ENCODE data around the gene ARHGAP28. TPM values are rescaled to one million over a fixed set of nuclear protein-coding genes. Genes with fewer than 3 reads are reported as not detected.
"Not testable (repeated sequence)": the region's sequence is repeated elsewhere in the genome, so short reads cannot be mapped to it uniquely, and the experiment has no call there.

The ARHGAP28 gene
- total and polyA plus RNA-seq, 12 donors, result 0.35 to 5.3 (median 2.2) TPM

GRCh38 chr18:6816154-6816553, 86.6 kb downstream of the ARHGAP28 start:
- no peaks in the 10 kb centered on the region for H3K27me3 ChIP-seq
- H3K4me1 ChIP-seq, result no peaks in the 10 kb centered on the region
- no peak for TF ChIP-seq CTCF (IDR thresholded peaks at IDR 0.05)
- no peak for DNase-seq
- intact Hi-C loops (cut with DNase I), result no loop called here
- no peaks in the 10 kb centered on the region for H3K36me3 ChIP-seq
- ATAC-seq, result no peak
- H3K27ac ChIP-seq, result no peak overlapping the region
- 80 to 83% methylated on average over 3 of the region's 3 CpGs for WGBS, 2 donors
- peaks cover 0 to 15% (median 0%) of the 10 kb centered on the region in 11 donors for H3K9me3 ChIP-seq
- no peak overlapping the region for H3K4me3 ChIP-seq

- no peak overlapping the region for H3K4me3 ChIP-seq
- no peaks in the 10 kb centered on the region for H3K27me3 ChIP-seq
- 47 to 68% methylated on average over 1 of the region's 1 CpG for WGBS, 2 donors
- DNase-seq, result no peak
- H3K36me3 ChIP-seq, result no peaks in the 10 kb centered on the region
- H3K27ac ChIP-seq, result no peak overlapping the region
- TF ChIP-seq CTCF (IDR thresholded peaks at IDR 0.05), result no peak
- ATAC-seq, result no peak
- peaks cover 0 to 14% (median 0%) of the 10 kb centered on the region in 11 donors for H3K9me3 ChIP-seq
- intact Hi-C loops (cut with DNase I), result no loop called here
- no peaks in the 10 kb centered on the region for H3K4me1 ChIP-seq
Observed at GRCh38 chr18:6819332-6819731, 89.8 kb downstream of the ARHGAP28 start.

- H3K9me3 ChIP-seq, result peaks cover 0 to 14% (median 0%) of the 10 kb centered on the region in 11 donors
- no peak overlapping the region for H3K4me3 ChIP-seq
- H3K27ac ChIP-seq, result no peak overlapping the region
- ATAC-seq (no peak), DNase-seq (no peak)
- H3K4me1 ChIP-seq, result no peaks in the 10 kb centered on the region
- intact Hi-C loops (cut with DNase I), result no loop called here
- H3K36me3 ChIP-seq, result peaks cover 0 to 7% (median 0%) of the 10 kb centered on the region in 9 donors
- no peaks in the 10 kb centered on the region for H3K27me3 ChIP-seq
- no peak for TF ChIP-seq CTCF (IDR thresholded peaks at IDR 0.05)
Observed at GRCh38 chr18:6820314-6820713, 90.8 kb downstream of the ARHGAP28 start.

GRCh38 chr18:6821356-6821755, 91.8 kb downstream of the ARHGAP28 start:
- Histone ChIP-seq H3K27ac (no peak overlapping the region), H3K4me3 (no peak overlapping the region), H3K27me3 (no peaks in the 10 kb centered on the region), H3K4me1 (no peaks in the 10 kb centered on the region), H3K36me3 (peaks cover 0 to 10% (median 0%) of the 10 kb centered on the region in 9 donors), H3K9me3 (peaks cover 0 to 14% (median 0%) of the 10 kb centered on the region in 11 donors)
- no peak for DNase-seq
- no peak for TF ChIP-seq CTCF (IDR thresholded peaks at IDR 0.05)
- WGBS, 2 donors, result 89 to 91% methylated on average over 1 of the region's 1 CpG
- no peak for ATAC-seq
- intact Hi-C loops (cut with DNase I), result no loop called here

GRCh38 chr18:6827161-6827560, 97.6 kb downstream of the ARHGAP28 start:
- DNase-seq; intact Hi-C loops (cut with DNase I); H3K4me3 ChIP-seq; ATAC-seq; H3K4me1 ChIP-seq; H3K27me3 ChIP-seq; H3K27ac ChIP-seq: not testable (repeated sequence)
- Histone ChIP-seq H3K9me3 (peaks cover 0 to 14% (median 0%) of the 10 kb centered on the region in 11 donors), H3K36me3 (peaks cover 0 to 14% (median 0%) of the 10 kb centered on the region in 9 donors)
- 100% methylated on average over 1 to 21 of the region's 29 CpGs for WGBS, 2 donors

GRCh38 chr18:6827566-6827965, 98.0 kb downstream of the ARHGAP28 start:
- H3K27ac ChIP-seq; H3K4me1 ChIP-seq; intact Hi-C loops (cut with DNase I); H3K4me3 ChIP-seq; DNase-seq; H3K27me3 ChIP-seq; ATAC-seq: not testable (repeated sequence)
- peaks cover 0 to 18% (median 0%) of the 10 kb centered on the region in 11 donors for H3K9me3 ChIP-seq
- 97 to 98% methylated on average over 11 to 29 of the region's 30 CpGs for WGBS, 2 donors
- H3K36me3 ChIP-seq, result peaks cover 0 to 14% (median 0%) of the 10 kb centered on the region in 9 donors
